HG02759 (cell line): Measurements from ENCODE around the gene CPAMD8.

Experiments
- ATAC-seq: cut with Tn5 transposase; IDR thresholded peaks from one replicate; pipeline ENCODE4 v1.9.1; 2021; ENCODE audit warnings: mild to moderate bottlenecking, moderate library complexity; ENCODE audit not compliant: unreplicated experiment

The CPAMD8 gene

DNA sequence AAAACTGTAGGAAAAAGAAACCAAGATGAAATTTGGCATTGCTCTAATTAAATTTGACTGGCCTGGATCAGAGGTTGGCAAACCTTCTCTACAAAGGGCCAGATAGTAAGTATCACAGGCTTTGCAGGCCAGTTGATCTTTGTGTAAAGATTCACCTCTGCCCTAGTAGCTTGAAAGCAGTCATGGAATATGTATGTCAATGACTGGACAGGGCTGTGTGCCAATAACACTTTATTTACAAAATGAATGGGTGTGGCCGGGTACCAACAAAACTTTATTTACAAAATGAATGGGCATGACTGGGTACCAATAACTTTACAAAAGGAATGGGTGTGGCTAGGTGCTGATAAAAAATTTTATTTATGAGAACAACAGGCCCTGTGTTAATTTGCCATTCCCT lies 177.4 kb downstream of the CPAMD8 start:
- no peak for ATAC-seq

DNA sequence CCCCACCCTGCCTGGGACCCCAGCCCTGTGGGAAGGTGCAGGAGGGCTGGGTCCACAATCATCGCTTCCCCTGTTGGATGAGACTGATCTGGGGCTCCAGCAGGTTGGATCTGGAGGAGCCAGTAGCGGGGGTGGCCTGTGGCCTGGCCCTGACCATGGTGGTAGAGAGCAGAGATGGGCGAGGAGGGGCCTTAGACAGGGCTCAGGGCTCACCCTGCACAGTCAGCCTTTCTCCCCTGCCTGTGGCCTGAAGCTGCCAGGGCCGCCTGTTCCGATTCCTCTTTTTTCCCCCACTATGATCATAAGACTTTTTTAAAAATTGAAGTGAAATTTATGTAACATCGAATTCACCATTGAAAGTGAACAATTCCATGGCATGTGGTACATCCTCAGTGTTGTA lies 179.2 kb downstream of the CPAMD8 start:
- no peak for ATAC-seq

DNA sequence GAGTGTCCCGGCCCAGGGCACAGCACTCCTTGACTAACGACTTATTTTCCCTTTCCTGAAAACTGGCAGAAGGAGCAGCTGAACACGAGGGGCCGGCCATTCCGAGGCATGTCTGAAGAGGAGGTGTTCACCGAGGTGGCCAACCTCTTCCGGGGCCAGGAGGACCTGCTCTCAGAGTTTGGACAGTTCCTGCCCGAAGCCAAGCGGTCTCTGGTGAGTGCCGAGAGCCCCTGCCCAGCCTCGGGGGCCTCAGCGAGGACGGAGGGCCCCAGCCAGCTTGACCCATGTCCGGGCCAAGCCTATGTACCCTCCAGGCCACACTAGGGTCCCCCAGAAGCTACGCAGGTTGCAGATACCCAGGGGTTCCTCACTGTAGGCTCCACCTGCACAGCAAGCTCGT lies 179.7 kb downstream of the CPAMD8 start:
- no peak for ATAC-seq
